NCI-H1105 treated with DMSO at 0.1 percent for 48 hours (cell line): Measurements from ENCODE around the gene HDAC9.
A peak's percentile ranks its signal among the peaks of the same experiment; 100 is the strongest.
"Not testable (repeated sequence)": the region's sequence is repeated elsewhere in the genome, so short reads cannot be mapped to it uniquely, and the experiment has no call there.

ENCODE experiments used
- DNase-seq: peaks from one replicate; lab custom pipeline; 2025; lab: John Stamatoyannopoulos, UW

The HDAC9 gene

DNA sequence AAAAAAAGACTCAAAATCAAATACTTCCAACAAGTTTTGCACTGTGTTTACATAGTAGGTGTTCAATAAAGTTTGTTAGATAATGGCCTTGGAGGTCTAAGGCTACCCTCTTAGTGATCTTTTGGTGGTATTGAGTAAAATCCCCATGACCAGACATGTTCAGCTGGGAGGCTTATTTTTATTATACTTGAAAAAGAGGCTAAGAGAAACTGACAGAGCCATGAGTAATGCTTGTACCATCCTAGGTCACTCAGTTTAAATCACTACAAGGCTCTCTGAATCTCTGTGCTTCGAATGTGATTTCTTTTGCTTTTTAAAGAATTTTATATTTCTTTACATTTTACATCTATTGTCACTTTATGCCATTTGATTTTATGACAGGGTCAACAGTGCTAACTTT lies 531.3 kb downstream of the HDAC9 start:
- no peak for DNase-seq

DNA sequence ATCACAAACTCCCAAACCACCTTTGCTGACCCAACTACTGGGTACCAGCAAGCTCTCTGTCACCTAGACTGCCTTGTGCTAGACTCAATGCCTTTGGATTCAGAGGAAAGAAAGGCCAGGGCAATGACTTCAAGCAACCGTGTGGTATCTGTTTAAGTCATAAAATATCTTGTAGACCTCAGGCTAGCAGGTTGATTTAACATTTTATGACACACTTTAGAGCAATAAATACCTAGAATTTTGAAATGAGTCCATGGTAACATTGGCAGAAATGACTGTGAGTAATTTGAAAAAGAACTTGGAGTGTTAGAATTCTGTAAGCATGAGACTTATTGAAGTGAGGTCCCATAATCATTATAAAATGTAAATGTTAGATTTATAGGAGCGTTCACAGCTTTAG lies 534.7 kb downstream of the HDAC9 start:
- no peak for DNase-seq

GRCh38 chr7:19032942-19033341 lies 537.4 kb downstream of the HDAC9 start:
- DNase-seq: not testable (repeated sequence)

GRCh38 chr7:19051767-19052375 lies 556.3 kb downstream of the HDAC9 start:
- DNase-seq: peak; percentile 11
